HK-2 (cell line): ENCODE measurements around the gene PPARG.
A peak's percentile ranks its signal among the peaks of the same experiment; 100 is the strongest.
"Not testable (repeated sequence)": the region's sequence is repeated elsewhere in the genome, so short reads cannot be mapped to it uniquely, and the experiment has no call there.

Experiments used
- DNase-seq: peaks from one replicate; pipeline ENCODE4 v3.0.0-alpha.2; 2018; ENCODE audit not compliant: unreplicated experiment

The PPARG gene

GRCh38 chr3:12458901-12459300, 170.0 kb downstream of the PPARG start:
- DNase-seq, result no peak

DNA sequence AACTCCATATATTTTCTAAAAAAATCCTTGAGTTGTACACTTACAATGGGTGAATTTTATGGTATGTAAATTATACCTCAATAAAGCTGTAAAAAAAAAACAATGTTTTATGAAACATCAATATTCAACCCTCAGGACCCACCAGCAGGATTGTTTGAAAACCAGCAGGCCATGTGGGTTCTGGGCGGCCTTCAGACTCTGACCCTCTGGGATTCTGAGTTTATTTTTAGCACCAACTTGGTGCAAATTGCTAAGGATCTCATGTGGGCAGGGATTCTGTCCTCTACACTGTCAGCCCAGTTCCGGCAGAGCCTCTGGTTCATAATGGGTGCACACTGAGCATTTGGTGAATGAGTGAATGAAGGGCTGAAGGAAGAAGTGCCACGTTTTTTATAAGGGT, 171.3 kb downstream of the PPARG start:
- no peak for DNase-seq

DNA sequence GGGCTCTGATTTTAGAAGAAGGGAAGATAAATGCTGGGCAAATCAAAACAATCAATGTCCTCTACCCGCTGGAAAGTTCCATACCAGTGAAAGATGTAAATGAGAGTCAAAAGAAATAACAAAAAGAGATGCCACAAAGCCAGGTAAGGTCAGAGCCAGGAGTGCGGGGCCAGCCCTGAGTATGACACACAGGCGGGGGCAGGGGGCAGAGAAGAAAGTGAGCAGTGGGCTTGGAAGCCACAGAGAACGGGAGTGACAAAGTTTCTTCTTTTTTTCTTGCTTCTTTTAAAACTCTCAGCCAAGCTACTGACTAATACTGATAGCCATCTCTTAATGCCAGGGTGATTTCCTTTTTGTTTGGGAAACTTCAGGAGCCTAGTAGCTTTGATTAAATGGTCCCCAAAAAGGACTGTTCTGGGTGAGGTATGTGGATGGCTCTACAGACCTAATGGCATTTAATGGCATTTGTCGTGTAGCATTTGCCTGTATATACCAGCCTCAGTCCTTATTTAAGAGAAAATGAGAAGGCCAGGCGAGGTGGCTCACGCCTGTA, 172.3 kb downstream of the PPARG start:
- DNase-seq, result no peak

DNA sequence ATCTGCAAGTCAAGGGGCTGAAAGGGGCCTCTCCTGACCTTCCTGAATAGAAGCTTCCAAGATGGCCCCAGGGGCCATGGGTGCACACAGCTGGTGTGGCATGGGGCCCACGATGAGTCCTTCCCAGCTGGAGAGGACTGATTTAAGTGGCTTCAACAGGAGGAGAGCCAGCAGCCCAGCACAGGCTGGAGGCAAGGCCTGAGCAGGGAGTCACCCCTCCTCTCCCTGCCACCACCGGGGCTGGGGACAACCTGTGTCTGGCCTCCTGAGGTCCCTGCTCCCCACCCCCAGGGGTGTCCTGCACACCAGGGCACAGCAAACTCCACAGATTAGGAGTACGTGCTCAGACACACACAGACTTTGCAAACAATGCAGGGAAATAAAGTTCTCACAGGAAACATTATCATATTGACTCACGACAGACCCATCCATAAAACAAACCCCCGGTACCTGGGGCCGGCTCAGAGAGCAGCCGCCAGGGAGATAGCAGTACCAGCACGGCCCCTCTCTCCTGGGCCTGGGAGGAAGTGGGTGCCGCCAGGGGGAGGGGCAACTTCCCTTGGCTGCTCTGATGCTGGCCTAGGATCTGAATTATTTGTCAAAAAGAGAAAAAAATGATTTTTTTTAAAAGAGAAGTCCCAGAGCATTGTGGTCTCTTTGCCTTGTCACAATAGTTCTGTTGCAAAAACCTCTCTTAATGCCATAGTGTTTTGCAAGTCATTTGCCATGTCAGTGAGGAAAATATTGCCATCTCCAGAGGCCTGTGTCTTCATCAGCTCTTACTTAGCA, 173.5 kb downstream of the PPARG start:
- DNase-seq, result no peak

GRCh38 chr3:12463686-12464085, 174.8 kb downstream of the PPARG start:
- no peak for DNase-seq

DNA sequence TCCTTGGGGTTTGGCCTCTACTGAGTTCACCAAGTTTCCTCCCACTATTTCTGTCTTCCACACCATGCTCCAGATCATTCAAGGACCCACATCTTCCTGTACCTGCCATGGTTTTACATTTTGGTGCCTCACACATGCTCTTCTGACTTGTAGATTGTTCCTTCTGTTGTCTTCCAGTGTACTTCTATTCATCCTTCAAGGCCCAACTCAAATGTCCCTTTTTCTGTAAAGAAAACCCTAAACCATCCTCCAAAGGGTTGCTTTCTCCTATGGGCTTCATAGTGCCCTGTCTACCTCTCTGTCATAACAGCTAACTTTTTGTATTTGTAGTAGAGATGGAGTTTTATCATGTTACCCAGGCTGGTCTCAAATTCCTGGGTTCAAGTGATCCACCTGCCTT, 175.3 kb downstream of the PPARG start:
- no peak for DNase-seq

- no peak for DNase-seq
Observed at GRCh38 chr3:12465151-12465835, 176.4 kb downstream of the PPARG start.

DNA sequence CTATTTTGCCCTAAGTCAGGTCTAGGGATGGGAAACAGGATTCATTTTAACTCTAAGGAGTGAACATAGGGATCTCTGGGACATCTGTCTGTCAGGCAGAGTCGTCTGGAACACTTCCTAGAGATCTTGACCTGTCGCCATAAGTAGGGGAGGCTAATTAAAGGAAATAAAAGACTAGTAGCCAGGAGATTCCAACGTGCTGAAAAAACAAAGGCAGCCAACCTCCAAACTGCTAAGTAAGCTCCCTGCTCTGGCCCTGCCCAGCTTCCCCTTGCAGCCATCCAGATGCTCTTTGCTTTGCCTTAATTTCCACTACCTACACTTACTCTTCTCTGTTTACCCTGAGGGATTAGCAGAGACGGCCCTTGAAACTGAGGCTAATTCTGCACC, 177.0 kb downstream of the PPARG start:
- no peak for DNase-seq

- DNase-seq, result no peak
Observed at GRCh38 chr3:12467746-12468145, 178.9 kb downstream of the PPARG start.

DNA sequence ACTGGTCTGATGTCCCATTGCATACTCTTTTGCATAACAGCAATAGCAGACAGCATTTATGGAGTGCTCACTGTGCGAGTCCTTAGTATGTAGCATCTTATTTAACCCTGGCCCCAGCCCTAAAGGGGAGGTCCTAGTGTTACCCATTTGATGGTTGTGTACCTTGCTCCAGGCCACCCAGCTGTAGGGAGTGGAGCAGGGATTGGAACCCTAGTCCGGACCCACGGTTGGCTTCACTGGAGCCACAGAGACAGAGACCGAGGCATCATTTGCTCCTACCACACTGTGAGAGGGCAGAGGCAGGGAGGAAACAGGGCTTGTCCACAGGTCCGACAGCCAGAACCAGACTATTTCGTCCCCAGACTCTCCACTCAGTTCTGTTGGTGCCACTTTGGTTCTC, 179.4 kb downstream of the PPARG start:
- DNase-seq, result no peak

DNA sequence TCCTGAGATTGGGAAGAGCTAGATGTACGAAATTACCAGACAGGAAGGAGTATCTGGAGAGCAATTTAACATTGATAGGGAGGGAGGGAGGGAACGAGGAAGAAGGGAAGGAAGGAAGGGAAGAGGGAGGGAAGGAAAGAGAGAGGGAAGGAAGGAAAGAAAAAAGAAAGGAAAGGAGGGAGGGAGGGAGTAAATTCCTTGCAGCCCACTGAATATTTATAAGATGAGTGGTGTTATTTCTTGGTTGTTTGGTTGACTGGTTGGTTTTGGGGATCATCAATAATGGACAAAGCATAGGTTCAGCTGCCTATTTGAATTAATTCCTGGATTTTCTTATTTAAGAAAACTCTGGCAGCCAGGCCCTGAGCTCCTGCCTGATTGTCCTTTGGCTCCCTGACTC, 179.9 kb downstream of the PPARG start:
- no peak for DNase-seq

- not testable (repeated sequence) for DNase-seq
Observed at GRCh38 chr3:12469222-12469621, 180.4 kb downstream of the PPARG start.

DNA sequence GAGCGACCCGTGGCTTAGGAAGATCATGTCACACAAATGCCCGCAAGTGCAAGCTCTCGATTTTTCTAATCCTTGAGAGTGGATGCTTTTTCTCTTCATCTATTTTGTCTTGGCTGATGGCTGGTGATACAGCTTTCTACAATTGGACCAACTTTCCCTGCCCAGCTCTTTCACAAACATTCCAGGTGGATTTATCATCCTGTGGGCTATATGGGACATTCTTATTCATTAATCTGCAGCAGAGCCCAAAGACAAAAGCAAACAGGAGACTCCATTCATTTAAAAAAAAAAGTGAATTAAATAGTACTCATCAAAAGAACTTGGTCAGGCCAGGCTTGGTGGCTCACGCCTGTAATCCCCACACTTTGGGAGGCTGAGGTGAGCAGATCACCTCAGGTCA, 181.2 kb downstream of the PPARG start:
- no peak for DNase-seq

DNA sequence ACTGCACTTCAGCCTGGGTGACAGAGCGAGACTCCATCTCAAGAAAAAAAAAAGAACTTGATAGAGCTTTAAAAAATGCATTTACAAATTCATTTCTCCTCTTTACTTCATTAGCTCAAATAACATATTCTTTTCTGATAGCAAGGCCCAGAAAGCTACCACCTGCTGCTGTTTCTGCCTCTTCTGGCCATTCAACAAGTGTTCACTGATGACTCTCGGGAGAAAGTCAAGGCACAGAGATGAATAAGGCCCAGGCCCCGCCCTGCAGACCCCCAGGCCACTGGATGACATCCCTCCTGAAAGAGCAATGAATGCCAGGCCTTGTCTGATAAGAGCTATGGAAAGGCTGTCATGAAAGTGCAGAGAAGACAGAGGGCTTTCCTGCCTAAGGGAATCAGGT, 181.8 kb downstream of the PPARG start:
- no peak for DNase-seq

- peak; percentile 21 for DNase-seq
Observed at GRCh38 chr3:12471241-12471640, 182.4 kb downstream of the PPARG start.

DNA sequence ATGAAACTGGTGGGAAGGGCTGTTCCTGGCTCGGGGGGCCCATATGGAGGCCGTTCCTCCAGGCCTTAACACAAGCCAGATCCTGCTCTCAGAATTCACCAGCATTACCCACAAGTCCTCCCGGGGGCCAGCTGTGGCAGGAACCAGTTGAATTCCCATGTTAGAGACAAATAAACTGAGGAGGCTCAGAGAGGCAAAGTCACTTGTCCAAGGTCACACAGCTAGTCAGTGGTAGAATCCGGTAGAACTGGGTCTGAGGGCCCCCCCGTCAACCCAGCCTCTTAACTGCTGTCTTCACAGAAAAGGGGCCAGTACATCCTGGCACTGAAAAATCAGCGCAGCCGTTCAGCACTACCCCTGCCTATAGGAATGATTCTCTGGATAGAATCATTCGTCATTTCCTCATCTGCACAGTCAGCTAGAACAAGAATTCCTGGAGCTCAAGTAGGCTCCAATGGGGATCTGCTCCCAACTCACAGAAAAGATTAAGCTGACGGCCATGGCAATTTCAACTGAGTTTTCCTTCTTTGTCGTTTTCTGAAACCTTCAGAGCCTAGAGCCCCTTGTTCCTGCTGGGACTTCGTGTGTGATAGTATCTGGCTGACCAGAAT, 183.2 kb downstream of the PPARG start:
- no peak for DNase-seq

- DNase-seq, result no peak
Observed at GRCh38 chr3:12472796-12473195, 183.9 kb downstream of the PPARG start.

DNA sequence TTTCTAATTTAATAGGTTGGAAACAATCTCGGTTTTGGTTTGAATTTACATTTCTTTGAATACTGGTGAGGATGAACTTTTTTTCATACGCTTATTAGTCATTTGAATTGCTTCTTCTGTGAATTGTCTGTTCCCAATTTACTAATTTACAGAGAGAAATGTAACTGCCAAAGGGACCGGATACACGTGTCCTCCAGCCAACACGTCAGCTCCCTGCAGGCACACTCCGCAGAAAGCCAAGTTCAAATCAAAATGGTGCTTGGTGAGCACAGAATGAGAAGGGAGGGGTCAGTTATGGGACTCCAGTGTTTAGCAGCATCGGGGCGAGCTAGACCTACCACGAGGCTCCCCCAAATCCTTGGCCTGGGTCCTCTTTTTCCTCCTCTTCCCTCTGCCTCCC, 184.6 kb downstream of the PPARG start:
- DNase-seq, result no peak

- no peak for DNase-seq
Observed at GRCh38 chr3:12476238-12476897, 187.5 kb downstream of the PPARG start.

- no peak for DNase-seq
Observed at GRCh38 chr3:12477256-12477655, 188.4 kb downstream of the PPARG start.

- no peak for DNase-seq
Observed at GRCh38 chr3:12478326-12478725, 189.5 kb downstream of the PPARG start.

- DNase-seq, result not testable (repeated sequence)
Observed at GRCh38 chr3:12479198-12479597, 190.3 kb downstream of the PPARG start.
